Liver (tissue), 9 donors: Measurements from ENCODE around the gene PATJ. TPM values are rescaled to one million over a fixed set of nuclear protein-coding genes. Genes with fewer than 3 reads are reported as not detected.

ENCODE experiments used
- DNase-seq: peaks from one replicate; pipeline ENCODE4 v3.0.0-alpha.2; 2017; ENCODE audit warnings: low spot score
- H3K27ac ChIP-seq, 2 donors: one replicate each; pipeline ENCODE4 v1.7.0; 2013; ENCODE audit warnings: inconsistent platforms in 2 of 2, low read length in 2 of 2, control low read depth in 1 of 2, low read depth in 1 of 2, mild to moderate bottlenecking in 1 of 2
- H3K27me3 ChIP-seq, 4 donors: one replicate each; pipeline versions ENCODE4 v1.6.1 to v1.7.0; 2013; ENCODE audit warnings: low read length in 3 of 4, inconsistent platforms in 1 of 4, mild to moderate bottlenecking in 1 of 4, moderate library complexity in 1 of 4; ENCODE audit not compliant: control insufficient read depth in 4 of 4, insufficient read depth in 4 of 4
- H3K36me3 ChIP-seq, 4 donors: one replicate each; pipeline versions ENCODE4 v1.6.1 to v1.7.0; 2013; ENCODE audit warnings: low read length in 3 of 4, mild to moderate bottlenecking in 3 of 4, low read depth in 1 of 4, moderate library complexity in 1 of 4; ENCODE audit not compliant: control insufficient read depth in 4 of 4, insufficient read depth in 3 of 4
- H3K4me1 ChIP-seq, 4 donors: one replicate each; pipeline versions ENCODE4 v1.6.1 to v1.7.0; 2013; ENCODE audit warnings: low read length in 3 of 4, mild to moderate bottlenecking in 3 of 4, moderate library complexity in 1 of 4; ENCODE audit not compliant: control insufficient read depth in 4 of 4, insufficient read depth in 4 of 4
- H3K4me3 ChIP-seq, 3 donors: one replicate each; pipeline versions ENCODE4 v1.6.1 to v1.7.0; 2013; ENCODE audit warnings: low read length in 3 of 3, control low read depth in 1 of 3, low read depth in 1 of 3, mild to moderate bottlenecking in 1 of 3
- H3K9ac ChIP-seq, 2 donors: one replicate each; pipeline ENCODE4 v1.7.0; 2013; ENCODE audit warnings: low read length in 2 of 2, mild to moderate bottlenecking in 2 of 2, moderate library complexity in 2 of 2, control low read depth in 1 of 2, low read depth in 1 of 2
- H3K9me3 ChIP-seq, 4 donors: one replicate each; pipeline versions ENCODE4 v1.6.1 to v1.7.0; 2013; ENCODE audit warnings: low read length in 3 of 4; ENCODE audit not compliant: control insufficient read depth in 4 of 4
- EGR1 ChIP-seq, 2 donors: IDR thresholded peaks; 2 replicates each; pipeline ENCODE4 v1.6.1; 2016 to 2018; ENCODE audit warnings: antibody characterized with exemption in 2 of 2, low read depth in 2 of 2
- FOXA1 ChIP-seq: IDR thresholded peaks from 2 replicates; pipeline ENCODE4 v1.6.1; 2016; ENCODE audit warnings: antibody characterized with exemption
- FOXA2 ChIP-seq: IDR thresholded peaks from 2 replicates; pipeline ENCODE4 v1.6.1; 2016; ENCODE audit warnings: antibody characterized with exemption
- GABPA ChIP-seq, 2 donors: IDR thresholded peaks in 1 of 2; conservative IDR thresholded peaks in 1 of 2; 2 replicates each; pipeline ENCODE4 v1.6.1; 2016; ENCODE audit warnings: antibody characterized with exemption in 2 of 2, mild to moderate bottlenecking in 1 of 2, moderate library complexity in 1 of 2
- HNF4A ChIP-seq, 2 donors: conservative IDR thresholded peaks; 2 replicates each; pipeline ENCODE4 v1.6.1; 2016; ENCODE audit warnings: antibody characterized with exemption in 2 of 2, mild to moderate bottlenecking in 2 of 2
- HNF4G ChIP-seq: IDR thresholded peaks from 2 replicates; pipeline ENCODE4 v1.6.1; 2016; ENCODE audit warnings: antibody characterized with exemption
- JUND ChIP-seq, 2 donors: IDR thresholded peaks; 2 replicates each; pipeline ENCODE4 v1.6.1; 2016; ENCODE audit warnings: antibody characterized with exemption in 2 of 2
- NR2F2 ChIP-seq: IDR thresholded peaks from 2 replicates; pipeline ENCODE4 v1.6.1; 2016; ENCODE audit warnings: antibody characterized with exemption
- RAD21 ChIP-seq, 2 donors: IDR thresholded peaks; 2 replicates each; pipeline ENCODE4 v1.6.1; 2016; ENCODE audit warnings: antibody characterized with exemption in 2 of 2, mild to moderate bottlenecking in 2 of 2
- RXRA ChIP-seq, 2 donors: IDR thresholded peaks; 2 replicates each; pipeline ENCODE4 v1.6.1; 2017 to 2018; ENCODE audit warnings: antibody characterized with exemption in 2 of 2, mild to moderate bottlenecking in 1 of 2
- SP1 ChIP-seq: IDR thresholded peaks from 2 replicates; pipeline ENCODE4 v1.6.1; 2018; ENCODE audit warnings: antibody characterized with exemption, mild to moderate bottlenecking
- TAF1 ChIP-seq: conservative IDR thresholded peaks from 2 replicates; pipeline ENCODE4 v1.6.1; 2016; ENCODE audit warnings: antibody characterized with exemption, mild to moderate bottlenecking
- YY1 ChIP-seq: IDR thresholded peaks from 2 replicates; pipeline ENCODE4 v1.6.1; 2016; ENCODE audit warnings: antibody characterized with exemption, mild to moderate bottlenecking
- WGBS: extraction: QIAGEN DNeasy Blood & Tissue Kit; methylation state at CpG from one replicate; pipeline ENCODE4 v1.1.7; 2013; 5-methylcytosine and 5-hydroxymethylcytosine counted together
- polyA plus RNA-seq, 2 donors: library from polyadenylated mRNA; stranded (reverse) in 1 of 2; unstranded in 1 of 2; fragments of 200-250 nt in 1 of 2; fragments of >200 nt in 1 of 2; fragmentation: Nextera tagmentation in 1 of 2; extraction: Ambion mirVana in 1 of 2; gene quantifications; one replicate each; pipeline versions ENCODE4 v1.2.1 to v1.2.3, GENCODE V29; 2013 to 2015
- total RNA-seq, 2 donors: library from RNA; depleted of rRNA; stranded (reverse); fragments of >200 nt; gene quantifications; one replicate each; pipeline ENCODE4 v1.2.3, GENCODE V29; 2014
- TF ChIP-seq, protein P1 (sequence below): IDR thresholded peaks from 2 replicates; pipeline ENCODE4 v1.6.1; 2016; ENCODE audit warnings: antibody characterized with exemption
- TF ChIP-seq, protein P2 (sequence below): fragments of 150-350 bp; IDR thresholded peaks from 2 replicates; pipeline ENCODE4 v1.5.1; 2017; ENCODE audit warnings: improper control_type of control experiment, low read depth, low read length; ENCODE audit not compliant: missing input control
- TF ChIP-seq, protein P3 (sequence below): IDR thresholded peaks from 2 replicates; pipeline ENCODE4 v1.6.1; 2016; ENCODE audit warnings: antibody characterized with exemption
- TF ChIP-seq, protein P4 (sequence below): IDR thresholded peaks from 2 replicates; pipeline ENCODE4 v1.6.1; 2016; ENCODE audit warnings: antibody characterized with exemption, mild to moderate bottlenecking
- TF ChIP-seq, protein P5 (sequence below): IDR thresholded peaks from 2 replicates; pipeline ENCODE4 v1.6.1; 2016; ENCODE audit warnings: antibody characterized with exemption
- donor health status: healthy.
- donor health status: healthy.
- donor health status: healthy.
- donor health status: healthy.
- donor health status: healthy.

Gene PATJ
- total and polyA plus RNA-seq, 4 donors = 5.7 to 29.8 (median 9.0) TPM

DNA sequence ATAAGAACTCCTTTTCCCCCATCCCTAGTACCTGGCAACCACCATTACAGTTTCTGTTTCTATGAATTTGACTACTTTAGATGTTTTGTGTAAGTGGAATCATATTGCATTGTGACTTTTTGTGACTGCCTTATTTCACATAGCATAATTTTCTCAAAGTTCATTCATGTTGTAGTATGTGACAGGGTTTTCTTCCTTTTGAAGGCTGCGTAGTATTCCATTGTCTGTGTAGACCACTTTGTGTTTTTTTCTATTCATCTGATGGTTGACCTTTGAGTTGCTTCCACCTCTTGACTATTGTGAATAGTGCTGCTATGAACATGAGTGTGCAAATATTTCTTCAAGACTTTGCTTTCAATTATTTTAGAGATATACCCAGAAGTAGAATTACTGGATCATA, 226.6 kb downstream of the PATJ start:
- Histone ChIP-seq H3K9me3 (no peaks in the 10 kb centered on the region), H3K4me1 (peaks cover 2 to 12% (median 10%) of the 10 kb centered on the region in 4 donors), H3K27ac (no peak overlapping the region), H3K36me3 (no peaks in the 10 kb centered on the region), H3K9ac (no peak overlapping the region), H3K4me3 (no peak overlapping the region), H3K27me3 (no peaks in the 10 kb centered on the region)
- WGBS = 98% methylated on average over 1 of the region's 1 CpG
- DNase-seq = no peak
- TF ChIP-seq YY1 (no peak), GABPA (IDR thresholded peaks at IDR 0.05 in 1 of 2, conservative IDR thresholded peaks at IDR 0.05 in 1 of 2) (no peak), RAD21 (IDR thresholded peaks at IDR 0.05) (no peak), RXRA (IDR thresholded peaks at IDR 0.05) (no peak), JUND (IDR thresholded peaks at IDR 0.05) (no peak), EGR1 (IDR thresholded peaks at IDR 0.05; ENCODE audit: low read depth in 2 of 2) (no peak), FOXA2 (no peak), TAF1 (no peak), HNF4A (conservative IDR thresholded peaks at IDR 0.05) (no peak), SP1 (no peak), FOXA1 (no peak), HNF4G (no peak), NR2F2 (no peak)
- TF ChIP-seq, protein P1, sequence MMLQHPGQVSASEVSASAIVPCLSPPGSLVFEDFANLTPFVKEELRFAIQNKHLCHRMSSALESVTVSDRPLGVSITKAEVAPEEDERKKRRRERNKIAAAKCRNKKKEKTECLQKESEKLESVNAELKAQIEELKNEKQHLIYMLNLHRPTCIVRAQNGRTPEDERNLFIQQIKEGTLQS = no peak
- TF ChIP-seq, protein P2, sequence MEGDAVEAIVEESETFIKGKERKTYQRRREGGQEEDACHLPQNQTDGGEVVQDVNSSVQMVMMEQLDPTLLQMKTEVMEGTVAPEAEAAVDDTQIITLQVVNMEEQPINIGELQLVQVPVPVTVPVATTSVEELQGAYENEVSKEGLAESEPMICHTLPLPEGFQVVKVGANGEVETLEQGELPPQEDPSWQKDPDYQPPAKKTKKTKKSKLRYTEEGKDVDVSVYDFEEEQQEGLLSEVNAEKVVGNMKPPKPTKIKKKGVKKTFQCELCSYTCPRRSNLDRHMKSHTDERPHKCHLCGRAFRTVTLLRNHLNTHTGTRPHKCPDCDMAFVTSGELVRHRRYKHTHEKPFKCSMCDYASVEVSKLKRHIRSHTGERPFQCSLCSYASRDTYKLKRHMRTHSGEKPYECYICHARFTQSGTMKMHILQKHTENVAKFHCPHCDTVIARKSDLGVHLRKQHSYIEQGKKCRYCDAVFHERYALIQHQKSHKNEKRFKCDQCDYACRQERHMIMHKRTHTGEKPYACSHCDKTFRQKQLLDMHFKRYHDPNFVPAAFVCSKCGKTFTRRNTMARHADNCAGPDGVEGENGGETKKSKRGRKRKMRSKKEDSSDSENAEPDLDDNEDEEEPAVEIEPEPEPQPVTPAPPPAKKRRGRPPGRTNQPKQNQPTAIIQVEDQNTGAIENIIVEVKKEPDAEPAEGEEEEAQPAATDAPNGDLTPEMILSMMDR = no peak
- TF ChIP-seq, protein P3, sequence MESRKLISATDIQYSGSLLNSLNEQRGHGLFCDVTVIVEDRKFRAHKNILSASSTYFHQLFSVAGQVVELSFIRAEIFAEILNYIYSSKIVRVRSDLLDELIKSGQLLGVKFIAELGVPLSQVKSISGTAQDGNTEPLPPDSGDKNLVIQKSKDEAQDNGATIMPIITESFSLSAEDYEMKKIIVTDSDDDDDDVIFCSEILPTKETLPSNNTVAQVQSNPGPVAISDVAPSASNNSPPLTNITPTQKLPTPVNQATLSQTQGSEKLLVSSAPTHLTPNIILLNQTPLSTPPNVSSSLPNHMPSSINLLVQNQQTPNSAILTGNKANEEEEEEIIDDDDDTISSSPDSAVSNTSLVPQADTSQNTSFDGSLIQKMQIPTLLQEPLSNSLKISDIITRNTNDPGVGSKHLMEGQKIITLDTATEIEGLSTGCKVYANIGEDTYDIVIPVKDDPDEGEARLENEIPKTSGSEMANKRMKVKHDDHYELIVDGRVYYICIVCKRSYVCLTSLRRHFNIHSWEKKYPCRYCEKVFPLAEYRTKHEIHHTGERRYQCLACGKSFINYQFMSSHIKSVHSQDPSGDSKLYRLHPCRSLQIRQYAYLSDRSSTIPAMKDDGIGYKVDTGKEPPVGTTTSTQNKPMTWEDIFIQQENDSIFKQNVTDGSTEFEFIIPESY = no peak
- TF ChIP-seq, protein P4, sequence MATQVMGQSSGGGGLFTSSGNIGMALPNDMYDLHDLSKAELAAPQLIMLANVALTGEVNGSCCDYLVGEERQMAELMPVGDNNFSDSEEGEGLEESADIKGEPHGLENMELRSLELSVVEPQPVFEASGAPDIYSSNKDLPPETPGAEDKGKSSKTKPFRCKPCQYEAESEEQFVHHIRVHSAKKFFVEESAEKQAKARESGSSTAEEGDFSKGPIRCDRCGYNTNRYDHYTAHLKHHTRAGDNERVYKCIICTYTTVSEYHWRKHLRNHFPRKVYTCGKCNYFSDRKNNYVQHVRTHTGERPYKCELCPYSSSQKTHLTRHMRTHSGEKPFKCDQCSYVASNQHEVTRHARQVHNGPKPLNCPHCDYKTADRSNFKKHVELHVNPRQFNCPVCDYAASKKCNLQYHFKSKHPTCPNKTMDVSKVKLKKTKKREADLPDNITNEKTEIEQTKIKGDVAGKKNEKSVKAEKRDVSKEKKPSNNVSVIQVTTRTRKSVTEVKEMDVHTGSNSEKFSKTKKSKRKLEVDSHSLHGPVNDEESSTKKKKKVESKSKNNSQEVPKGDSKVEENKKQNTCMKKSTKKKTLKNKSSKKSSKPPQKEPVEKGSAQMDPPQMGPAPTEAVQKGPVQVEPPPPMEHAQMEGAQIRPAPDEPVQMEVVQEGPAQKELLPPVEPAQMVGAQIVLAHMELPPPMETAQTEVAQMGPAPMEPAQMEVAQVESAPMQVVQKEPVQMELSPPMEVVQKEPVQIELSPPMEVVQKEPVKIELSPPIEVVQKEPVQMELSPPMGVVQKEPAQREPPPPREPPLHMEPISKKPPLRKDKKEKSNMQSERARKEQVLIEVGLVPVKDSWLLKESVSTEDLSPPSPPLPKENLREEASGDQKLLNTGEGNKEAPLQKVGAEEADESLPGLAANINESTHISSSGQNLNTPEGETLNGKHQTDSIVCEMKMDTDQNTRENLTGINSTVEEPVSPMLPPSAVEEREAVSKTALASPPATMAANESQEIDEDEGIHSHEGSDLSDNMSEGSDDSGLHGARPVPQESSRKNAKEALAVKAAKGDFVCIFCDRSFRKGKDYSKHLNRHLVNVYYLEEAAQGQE = no peak
- TF ChIP-seq, protein P5, sequence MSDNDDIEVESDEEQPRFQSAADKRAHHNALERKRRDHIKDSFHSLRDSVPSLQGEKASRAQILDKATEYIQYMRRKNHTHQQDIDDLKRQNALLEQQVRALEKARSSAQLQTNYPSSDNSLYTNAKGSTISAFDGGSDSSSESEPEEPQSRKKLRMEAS = no peak
